Gastrocnemius medialis (tissue), 4 donors: Measurements from ENCODE around the gene KIR2DL3. TPM values are rescaled to one million over a fixed set of nuclear protein-coding genes. Genes with fewer than 3 reads are reported as not detected.
"Not testable (repeated sequence)": the region's sequence is repeated elsewhere in the genome, so short reads cannot be mapped to it uniquely, and the experiment has no call there.

Source experiments
- ATAC-seq, 2 donors: fragments of 150-250 bp; one replicate each; pipeline ENCODE4 v1.9.1; 2016
- DNase-seq, 2 donors: peaks; one replicate each; pipeline ENCODE4 v3.0.0-alpha.2; 2019
- H3K27ac ChIP-seq, 4 donors: fragments of 200-600 bp; sonication (generic); 1 replicate in 1 of 4; 2 replicates in 3 of 4; pipeline ENCODE4 v1.5.1; 2016 to 2018; ENCODE audit warnings: mild to moderate bottlenecking in 2 of 4, moderate library complexity in 1 of 4
- H3K27me3 ChIP-seq, 3 donors: fragments of 200-600 bp; sonication (generic) in 2 of 3; 1 replicate in 1 of 3; 2 replicates in 2 of 3; pipeline versions ENCODE4 v1.5.1 to v1.6.0; 2016 to 2019; ENCODE audit warnings: mild to moderate bottlenecking in 1 of 3, moderate library complexity in 1 of 3
- H3K36me3 ChIP-seq, 2 donors: fragments of 200-600 bp; sonication (generic) in 1 of 2; one replicate each; pipeline ENCODE4 v1.5.1; 2017 to 2018
- H3K4me1 ChIP-seq, 2 donors: fragments of 200-600 bp; sonication (generic) in 1 of 2; one replicate each; pipeline ENCODE4 v1.5.1; 2016 to 2017; ENCODE audit warnings: mild to moderate bottlenecking in 2 of 2
- H3K4me3 ChIP-seq, 4 donors: fragments of 200-600 bp; sonication (generic) in 3 of 4; 1 replicate in 1 of 4; 2 replicates in 3 of 4; pipeline ENCODE4 v1.5.1; 2016 to 2019; ENCODE audit warnings: mild to moderate bottlenecking in 2 of 4
- H3K9me3 ChIP-seq, 3 donors: fragments of 200-600 bp; sonication (generic) in 2 of 3; 1 replicate in 1 of 3; 2 replicates in 2 of 3; pipeline ENCODE4 v1.5.1; 2016 to 2019
- POLR2A ChIP-seq, 2 donors: fragments of 450-650 bp; IDR thresholded peaks; one replicate each; pipeline ENCODE4 v1.6.1; 2017; ENCODE audit warnings: antibody characterized with exemption in 2 of 2, mild to moderate bottlenecking in 2 of 2, moderate library complexity in 2 of 2
- in situ Hi-C, 4 donors: fragments of 200-750 bp; cut with MboI; loops; one replicate each; pipeline versions ENCODE4 v1.15.0 to v1.8.0; 2017; ENCODE audit warnings: low sequenced_read_pairs in 4 of 4
- intact Hi-C: fragments of 100-400 bp; cut with DNase I; formaldehyde crosslinking; loops from one replicate; pipeline ENCODE4 v1.15.1; 2023; ENCODE audit warnings: low total_unique reads
- total RNA-seq, 4 donors: library from RNA; depleted of rRNA; stranded (reverse); fragments of >200 nt; gene quantifications; one replicate each; pipeline versions ENCODE4 v1.1.0 to v1.2.3, GENCODE V29; 2016
- TF ChIP-seq, protein P1 (sequence below), 5 experiments: fragments of 450-650 bp in 3 of 5; fragments of 200-600 bp in 2 of 5; sonication (generic) in 2 of 5; IDR thresholded peaks in 4 of 5; conservative IDR thresholded peaks in 1 of 5; 1 replicate in 4 of 5; 2 replicates in 1 of 5; pipeline ENCODE4 v1.5.1; 2016 to 2019; ENCODE audit warnings: antibody characterized with exemption in 5 of 5, mild to moderate bottlenecking in 3 of 5, moderate library complexity in 3 of 5

Gene KIR2DL3
- total RNA-seq, 4 donors from 2014 or later = not detected

DNA sequence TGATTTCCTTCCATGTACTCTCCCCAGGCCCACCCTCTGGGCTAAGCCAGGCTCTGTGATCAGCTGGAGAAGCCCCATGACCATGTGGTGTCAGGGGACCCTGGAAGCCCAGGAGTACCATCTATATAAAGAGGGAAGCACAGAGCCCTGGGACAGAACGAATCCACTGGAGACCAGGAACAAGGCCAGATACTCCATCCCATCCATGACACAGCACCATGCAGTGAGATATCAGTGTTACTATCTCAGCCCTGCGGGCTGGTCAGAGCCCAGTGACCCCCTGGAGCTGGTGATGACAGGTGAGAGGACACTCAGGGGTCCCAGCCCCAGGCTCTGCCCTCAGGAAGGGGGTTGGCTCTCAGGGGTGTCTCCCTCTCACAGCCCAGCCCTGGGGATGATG lies 41.5 kb upstream of the KIR2DL3 start:
- Histone ChIP-seq H3K27ac (no peak overlapping the region), H3K27me3 (no peaks in the 10 kb centered on the region), H3K4me1 (no peaks in the 10 kb centered on the region), H3K9me3 (no peaks in the 10 kb centered on the region), H3K4me3 (no peak overlapping the region), H3K36me3 (no peaks in the 10 kb centered on the region)
- intact Hi-C loops = no loop called here
- ATAC-seq (no peak), DNase-seq (no peak)
- in situ Hi-C loops = no loop called here
- TF ChIP-seq POLR2A (IDR thresholded peaks at IDR 0.05) = no peak
- TF ChIP-seq, protein P1, sequence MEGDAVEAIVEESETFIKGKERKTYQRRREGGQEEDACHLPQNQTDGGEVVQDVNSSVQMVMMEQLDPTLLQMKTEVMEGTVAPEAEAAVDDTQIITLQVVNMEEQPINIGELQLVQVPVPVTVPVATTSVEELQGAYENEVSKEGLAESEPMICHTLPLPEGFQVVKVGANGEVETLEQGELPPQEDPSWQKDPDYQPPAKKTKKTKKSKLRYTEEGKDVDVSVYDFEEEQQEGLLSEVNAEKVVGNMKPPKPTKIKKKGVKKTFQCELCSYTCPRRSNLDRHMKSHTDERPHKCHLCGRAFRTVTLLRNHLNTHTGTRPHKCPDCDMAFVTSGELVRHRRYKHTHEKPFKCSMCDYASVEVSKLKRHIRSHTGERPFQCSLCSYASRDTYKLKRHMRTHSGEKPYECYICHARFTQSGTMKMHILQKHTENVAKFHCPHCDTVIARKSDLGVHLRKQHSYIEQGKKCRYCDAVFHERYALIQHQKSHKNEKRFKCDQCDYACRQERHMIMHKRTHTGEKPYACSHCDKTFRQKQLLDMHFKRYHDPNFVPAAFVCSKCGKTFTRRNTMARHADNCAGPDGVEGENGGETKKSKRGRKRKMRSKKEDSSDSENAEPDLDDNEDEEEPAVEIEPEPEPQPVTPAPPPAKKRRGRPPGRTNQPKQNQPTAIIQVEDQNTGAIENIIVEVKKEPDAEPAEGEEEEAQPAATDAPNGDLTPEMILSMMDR (IDR thresholded peaks at IDR 0.05 in 4 of 5, conservative IDR thresholded peaks at IDR 0.05 in 1 of 5) = no peak

DNA sequence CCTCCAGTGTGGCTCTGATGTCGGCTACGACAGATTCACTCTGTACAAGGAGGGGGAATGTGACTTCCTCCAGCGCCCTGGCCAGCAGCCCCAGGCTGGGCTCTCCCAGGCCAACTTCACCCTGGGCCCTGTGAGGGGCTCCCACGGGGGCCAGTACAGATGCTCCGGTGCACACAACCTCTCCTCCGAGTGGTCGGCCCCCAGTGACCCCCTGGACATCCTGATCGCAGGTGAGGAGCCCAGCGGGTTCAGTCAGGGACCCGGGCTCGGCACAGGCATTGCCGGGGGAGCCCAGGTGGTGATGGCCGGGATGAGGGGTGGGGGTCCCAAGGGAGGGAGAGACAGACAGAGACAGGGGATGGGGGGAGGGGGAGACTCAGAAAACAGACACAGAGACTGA lies 40.6 kb upstream of the KIR2DL3 start:
- in situ Hi-C loops, intact Hi-C loops, DNase-seq, H3K27me3 ChIP-seq, H3K4me1 ChIP-seq, H3K4me3 ChIP-seq, H3K9me3 ChIP-seq, ATAC-seq, H3K36me3 ChIP-seq, H3K27ac ChIP-seq: not testable (repeated sequence)

DNA sequence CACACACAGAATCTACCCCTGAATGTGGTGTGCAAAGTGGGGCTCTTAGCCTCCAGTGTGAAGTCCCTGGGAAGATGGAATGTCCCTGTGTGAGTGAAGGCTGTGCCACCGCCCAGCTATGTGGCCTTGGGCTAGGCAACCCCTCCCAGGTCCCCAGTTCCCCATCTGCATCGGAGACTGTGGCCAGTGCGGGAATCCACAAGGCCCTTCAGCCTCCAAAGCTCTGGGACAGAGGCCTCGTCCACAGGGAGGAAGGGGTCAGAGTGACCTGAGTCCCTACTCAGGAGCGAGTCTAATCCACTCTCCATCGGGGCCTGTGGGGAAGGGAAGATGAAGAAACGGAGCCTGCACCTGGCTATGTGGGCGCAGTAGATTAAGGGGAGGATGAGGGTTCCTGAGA lies 33.4 kb upstream of the KIR2DL3 start:
- no peak for ATAC-seq
- no peak for TF ChIP-seq POLR2A (IDR thresholded peaks at IDR 0.05)
- TF ChIP-seq, protein P1 (IDR thresholded peaks at IDR 0.05 in 4 of 5, conservative IDR thresholded peaks at IDR 0.05 in 1 of 5) = no peak
- H3K36me3 ChIP-seq = no peaks in the 10 kb centered on the region
- H3K4me3 ChIP-seq = no peak overlapping the region
- H3K4me1 ChIP-seq = no peaks in the 10 kb centered on the region
- no peaks in the 10 kb centered on the region for H3K9me3 ChIP-seq
- in situ Hi-C loops (no loop called here), intact Hi-C loops (no loop called here)
- no peak overlapping the region for H3K27ac ChIP-seq
- DNase-seq = no peak
- no peaks in the 10 kb centered on the region for H3K27me3 ChIP-seq

DNA sequence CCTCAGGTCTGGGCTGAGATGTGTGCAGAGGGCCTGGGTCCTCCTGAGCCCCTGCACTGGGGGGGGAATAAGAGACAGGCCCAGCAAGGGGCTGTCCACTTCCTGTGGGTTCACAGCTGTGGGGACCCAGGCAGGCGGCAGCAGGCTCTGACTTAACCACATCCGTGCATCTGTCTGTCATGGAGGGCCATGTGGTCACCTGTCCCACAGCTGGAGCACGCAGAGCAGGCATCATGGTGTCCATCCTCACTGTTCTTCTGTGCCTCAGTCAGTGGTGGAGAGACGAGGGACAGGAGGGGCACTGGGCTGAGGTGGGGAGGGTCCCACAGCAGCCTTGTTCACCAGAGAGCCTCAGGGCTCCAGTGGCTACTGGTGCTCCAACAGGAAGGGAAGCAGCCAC lies 30.4 kb upstream of the KIR2DL3 start:
- no peaks in the 10 kb centered on the region for H3K9me3 ChIP-seq
- intact Hi-C loops (no loop called here), in situ Hi-C loops (no loop called here)
- no peaks in the 10 kb centered on the region for H3K4me1 ChIP-seq
- ATAC-seq (no peak), DNase-seq (no peak)
- no peak overlapping the region for H3K4me3 ChIP-seq
- no peak overlapping the region for H3K27ac ChIP-seq
- H3K27me3 ChIP-seq = no peaks in the 10 kb centered on the region
- H3K36me3 ChIP-seq = no peaks in the 10 kb centered on the region
- TF ChIP-seq, protein P1 (IDR thresholded peaks at IDR 0.05 in 4 of 5, conservative IDR thresholded peaks at IDR 0.05 in 1 of 5) = no peak
- TF ChIP-seq POLR2A (IDR thresholded peaks at IDR 0.05) = no peak

DNA sequence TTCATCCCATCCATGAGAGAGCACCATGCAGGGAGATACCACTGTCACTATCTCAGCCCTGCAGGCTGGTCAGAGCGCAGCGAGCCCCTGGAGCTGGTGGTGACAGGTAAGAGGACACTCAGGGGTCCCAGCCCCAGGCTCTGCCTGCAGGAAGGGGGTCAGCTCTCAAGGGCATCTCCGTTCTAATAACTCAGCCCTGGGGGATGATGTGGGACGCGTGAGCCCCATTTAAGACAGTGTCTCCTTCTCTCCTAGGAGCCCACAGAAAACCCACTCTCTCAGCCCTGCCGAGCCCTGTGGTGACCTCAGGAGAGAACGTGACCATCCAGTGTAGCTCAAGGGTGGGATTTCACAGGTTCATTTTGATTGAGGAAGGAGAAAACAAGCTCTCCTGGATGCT lies 29.5 kb upstream of the KIR2DL3 start:
- no peak overlapping the region for H3K27ac ChIP-seq
- H3K36me3 ChIP-seq = no peaks in the 10 kb centered on the region
- in situ Hi-C loops = no loop called here
- H3K9me3 ChIP-seq = no peaks in the 10 kb centered on the region
- intact Hi-C loops = no loop called here
- ATAC-seq = no peak
- H3K4me1 ChIP-seq = no peaks in the 10 kb centered on the region
- TF ChIP-seq POLR2A (IDR thresholded peaks at IDR 0.05) = no peak
- TF ChIP-seq, protein P1 (IDR thresholded peaks at IDR 0.05 in 4 of 5, conservative IDR thresholded peaks at IDR 0.05 in 1 of 5) = no peak
- H3K4me3 ChIP-seq = no peak overlapping the region
- no peak for DNase-seq
- no peaks in the 10 kb centered on the region for H3K27me3 ChIP-seq
